Endothelial cell of umbilical vein (primary cell): ENCODE results near the gene FNIP1. TPM values are rescaled to one million over a fixed set of nuclear protein-coding genes. Genes with fewer than 3 reads are reported as not detected.

Source experiments
- BruUV-seq: library from RNA; stranded (reverse); fragments of 400-500 nt; replicated peaks from 2 replicates; lab custom pipeline; 2021; lab: Mats Ljungman, UMichigan
- CTCF ChIA-PET: fragments of 300-600, 350-600 bp; sonication (Branson Sonifier 250); formaldehyde crosslinking; loops from one replicate; lab custom pipeline; 2021; ENCODE audit warnings: antibody characterized with exemption, inconsistent platforms; lab: Charles Lee
- POLR2A ChIA-PET: fragments of 300-600, 350-600 bp; sonication (Branson Sonifier 250); formaldehyde crosslinking; loops from one replicate; lab custom pipeline; 2021; ENCODE audit warnings: antibody characterized with exemption, inconsistent platforms; lab: Charles Lee
- DNase-seq: peaks from one replicate; pipeline ENCODE4 v3.0.0-alpha.2; 2011; ENCODE audit warnings: low read depth, low spot score
- FAIRE-seq: peaks from 2 replicates; lab custom pipeline; 2011; peaks lifted over from hg19 to GRCh38; lab: Jason Lieb, UNC
- H2AFZ ChIP-seq: 2 replicates; pipeline ENCODE4 v1.6.0; 2012; ENCODE audit warnings: low read depth, low read length, control low read depth, inconsistent platforms
- H3K27ac ChIP-seq: 2 replicates; pipeline ENCODE4 v1.5.1; 2011; ENCODE audit warnings: low read depth, mild to moderate bottlenecking, control low read depth, low read length, moderate library complexity; ENCODE audit not compliant: insufficient read depth
- H3K27me3 ChIP-seq, 2 experiments: 2 replicates each; pipeline versions ENCODE4 v1.6.0 to v1.6.1; 2011; ENCODE audit warnings: low read length in 2 of 2, mixed read lengths in 1 of 2; ENCODE audit not compliant: control insufficient read depth in 2 of 2, insufficient read depth in 2 of 2
- H3K36me3 ChIP-seq, 2 experiments: 2 replicates in 1 of 2; 3 replicates in 1 of 2; pipeline ENCODE4 v1.5.1; 2011; ENCODE audit warnings: low read length in 2 of 2, mild to moderate bottlenecking in 1 of 2, moderate library complexity in 1 of 2; ENCODE audit not compliant: control insufficient read depth in 2 of 2, insufficient read depth in 2 of 2; ENCODE audit errors: extremely low read depth in 1 of 2
- H3K4me1 ChIP-seq: 3 replicates; pipeline ENCODE4 v1.5.1; 2011; ENCODE audit warnings: mild to moderate bottlenecking, low read length; ENCODE audit not compliant: control insufficient read depth, insufficient read depth; ENCODE audit errors: extremely low read depth
- H3K4me2 ChIP-seq: 2 replicates; pipeline ENCODE4 v1.6.1; 2011; ENCODE audit warnings: low read length, control low read depth, mixed read lengths; ENCODE audit not compliant: insufficient read depth
- H3K4me3 ChIP-seq, 3 experiments: fragments of 200-600 bp in 1 of 3; sonication (generic), shearing (Covaris generic) in 1 of 3; replicated peaks in 1 of 3; 2 replicates each; pipeline ENCODE4 v1.5.1; 2011 to 2016; ENCODE audit warnings: control low read depth in 3 of 3, low read length in 3 of 3, mild to moderate bottlenecking in 2 of 3, inconsistent platforms in 1 of 3, low read depth in 1 of 3, moderate library complexity in 1 of 3; ENCODE audit not compliant: insufficient read depth in 1 of 3
- H3K79me2 ChIP-seq: 2 replicates; pipeline ENCODE4 v1.6.0; 2012; ENCODE audit warnings: low read length, inconsistent platforms; ENCODE audit not compliant: control insufficient read depth, insufficient read depth
- H3K9ac ChIP-seq: replicated peaks from 2 replicates; pipeline ENCODE3; 2011; ENCODE audit warnings: low read length, control low read depth; ENCODE audit not compliant: insufficient read depth; ENCODE audit errors: extremely low read depth
- H3K9me1 ChIP-seq: replicated peaks from 3 replicates; pipeline ENCODE4 v1.6.0; 2011; ENCODE audit warnings: mild to moderate bottlenecking, low read length; ENCODE audit not compliant: control insufficient read depth, insufficient read depth; ENCODE audit errors: extremely low read depth
- H3K9me3 ChIP-seq: replicated peaks from 2 replicates; pipeline ENCODE4 v1.5.1; 2012; ENCODE audit warnings: low read length, inconsistent platforms; ENCODE audit not compliant: control insufficient read depth, insufficient read depth
- H4K20me1 ChIP-seq: replicated peaks from 2 replicates; pipeline ENCODE3; 2011; ENCODE audit warnings: mild to moderate bottlenecking, low read length; ENCODE audit not compliant: control insufficient read depth, insufficient read depth; ENCODE audit errors: extremely low read depth
- EZH2 ChIP-seq: IDR thresholded peaks from 2 replicates; pipeline ENCODE4 v1.6.1; 2012; ENCODE audit warnings: borderline replicate concordance, low read depth, mild to moderate bottlenecking, moderate library complexity, low read length, inconsistent platforms; ENCODE audit not compliant: severe bottlenecking
- FOS ChIP-seq: IDR thresholded peaks from 2 replicates; pipeline ENCODE4 v1.6.1; 2011; ENCODE audit warnings: mild to moderate bottlenecking, low read length, moderate library complexity, borderline replicate concordance; ENCODE audit not compliant: insufficient read depth
- GATA2 ChIP-seq: IDR thresholded peaks from 2 replicates; pipeline ENCODE4 v1.7.0; 2011; ENCODE audit warnings: low read depth, mild to moderate bottlenecking, moderate library complexity, mixed read lengths, low read length; ENCODE audit not compliant: insufficient read length, insufficient read depth
- JUN ChIP-seq: IDR thresholded peaks from 2 replicates; pipeline ENCODE4 v1.6.1; 2011; ENCODE audit warnings: borderline replicate concordance, low read depth; ENCODE audit not compliant: insufficient read length, insufficient read depth
- MYC ChIP-seq: IDR thresholded peaks from one replicate; pipeline ENCODE4 v1.6.1; 2011; ENCODE audit warnings: mild to moderate bottlenecking, low read depth, low read length
- POLR2A ChIP-seq: IDR thresholded peaks from 2 replicates; pipeline ENCODE4 v1.6.1; 2012; ENCODE audit warnings: low read depth, mild to moderate bottlenecking, control low read depth, low read length
- POLR2AphosphoS5 ChIP-seq: IDR thresholded peaks from 2 replicates; pipeline ENCODE4 v1.6.1; 2012; ENCODE audit warnings: low read depth, mild to moderate bottlenecking, control low read depth, low read length, moderate library complexity; ENCODE audit not compliant: insufficient read depth
- dilution Hi-C: fragments of 300-500 bp; cut with MboI; formaldehyde crosslinking; loops from one replicate; pipeline ENCODE4 v1.15.0; 2019; ENCODE audit warnings: low sequenced_read_pairs; ENCODE audit not compliant: extremely low pct_ligation_motif_present
- intact Hi-C: fragments of 100-400 bp; cut with micrococcal nuclease; formaldehyde crosslinking; loops from one replicate; pipeline ENCODE4 v1.10.0; 2022
- polyA plus RNA-seq, 4 experiments: library from polyadenylated mRNA; depleted of rRNA in 3 of 4; stranded (reverse) in 3 of 4; unstranded in 1 of 4; fragments of >200 nt; gene quantifications; 2 replicates each; pipeline versions ENCODE4 v1.2.1 to v1.2.3, GENCODE V29; 2011 to 2012; ENCODE audit warnings: missing spikeins in 1 of 4
- total RNA-seq: library from RNA; stranded (reverse); gene quantifications from 2 replicates; pipeline ENCODE4 v1.2.3, GENCODE V29; 2021
- TF ChIP-seq, protein P1 (sequence below): IDR thresholded peaks from 2 replicates; pipeline ENCODE4 v1.6.1; 2011; ENCODE audit not compliant: insufficient read depth, insufficient read length
- TF ChIP-seq, protein P2 (sequence below), 2 donors: IDR thresholded peaks; 1 replicate in 1 of 2; 2 replicates in 1 of 2; pipeline ENCODE4 v1.5.1; 2011; ENCODE audit warnings: low read length in 2 of 2, mild to moderate bottlenecking in 2 of 2, moderate library complexity in 2 of 2, control low read depth in 1 of 2, inconsistent platforms in 1 of 2, low read depth in 1 of 2; ENCODE audit not compliant: insufficient read depth in 1 of 2; ENCODE audit errors: extremely low read depth in 1 of 2

FNIP1 gene
- total and polyA plus RNA-seq, 2 donors (not counting 3 experiments of a cell fraction or from before 2014, with no cell fraction given) = 5.9 to 27.3 TPM

DNA sequence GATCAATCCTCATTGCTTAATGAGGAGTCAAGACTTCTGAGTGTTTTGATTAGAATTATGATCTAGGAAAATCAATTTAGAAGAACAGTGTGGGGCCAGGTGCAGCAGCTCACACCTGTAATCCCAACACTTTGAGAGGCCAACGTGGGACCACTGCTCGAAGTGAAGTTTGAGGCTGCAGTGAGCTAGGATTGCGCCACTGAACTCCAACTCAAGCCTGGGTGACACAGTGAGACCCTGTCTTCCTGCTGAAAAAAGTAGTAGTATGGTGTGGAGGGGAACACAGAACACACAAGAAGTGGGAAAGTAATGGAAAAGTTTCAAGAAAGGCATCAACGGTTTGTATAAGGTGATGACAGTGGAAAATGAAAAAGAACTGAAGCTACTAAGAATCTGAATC lies 9.1 kb downstream of the FNIP1 start:
- TF ChIP-seq, protein P1, sequence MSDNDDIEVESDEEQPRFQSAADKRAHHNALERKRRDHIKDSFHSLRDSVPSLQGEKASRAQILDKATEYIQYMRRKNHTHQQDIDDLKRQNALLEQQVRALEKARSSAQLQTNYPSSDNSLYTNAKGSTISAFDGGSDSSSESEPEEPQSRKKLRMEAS = no peak
- TF ChIP-seq GATA2 (no peak), POLR2AphosphoS5 (no peak), POLR2A (no peak), JUN (no peak), MYC (no peak), FOS (no peak), EZH2 (no peak)
- TF ChIP-seq, protein P2, sequence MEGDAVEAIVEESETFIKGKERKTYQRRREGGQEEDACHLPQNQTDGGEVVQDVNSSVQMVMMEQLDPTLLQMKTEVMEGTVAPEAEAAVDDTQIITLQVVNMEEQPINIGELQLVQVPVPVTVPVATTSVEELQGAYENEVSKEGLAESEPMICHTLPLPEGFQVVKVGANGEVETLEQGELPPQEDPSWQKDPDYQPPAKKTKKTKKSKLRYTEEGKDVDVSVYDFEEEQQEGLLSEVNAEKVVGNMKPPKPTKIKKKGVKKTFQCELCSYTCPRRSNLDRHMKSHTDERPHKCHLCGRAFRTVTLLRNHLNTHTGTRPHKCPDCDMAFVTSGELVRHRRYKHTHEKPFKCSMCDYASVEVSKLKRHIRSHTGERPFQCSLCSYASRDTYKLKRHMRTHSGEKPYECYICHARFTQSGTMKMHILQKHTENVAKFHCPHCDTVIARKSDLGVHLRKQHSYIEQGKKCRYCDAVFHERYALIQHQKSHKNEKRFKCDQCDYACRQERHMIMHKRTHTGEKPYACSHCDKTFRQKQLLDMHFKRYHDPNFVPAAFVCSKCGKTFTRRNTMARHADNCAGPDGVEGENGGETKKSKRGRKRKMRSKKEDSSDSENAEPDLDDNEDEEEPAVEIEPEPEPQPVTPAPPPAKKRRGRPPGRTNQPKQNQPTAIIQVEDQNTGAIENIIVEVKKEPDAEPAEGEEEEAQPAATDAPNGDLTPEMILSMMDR (IDR thresholded peaks at IDR 0.05; ENCODE audit: extremely low read depth in 1 of 2, insufficient read depth in 1 of 2, low read depth in 1 of 2, low read length in 2 of 2) = no peak
- no peak overlapping the region for H3K9ac ChIP-seq
- no peak overlapping the region for H3K4me3 ChIP-seq
- no TSS peak for BruUV-seq
- H3K36me3 ChIP-seq = no peaks in the 10 kb centered on the region
- intact Hi-C loops (no loop called here), dilution Hi-C loops (no loop called here)
- peaks cover 14% of the 10 kb centered on the region for H4K20me1 ChIP-seq
- no peak overlapping the region for H3K27ac ChIP-seq
- no peak overlapping the region for H2AFZ ChIP-seq
- no peak for FAIRE-seq
- H3K9me1 ChIP-seq = no peaks in the 10 kb centered on the region
- ChIA-PET POLR2A (no interaction called here), CTCF (no interaction called here)
- H3K4me2 ChIP-seq = no peak overlapping the region
- peaks cover 94% of the 10 kb centered on the region for H3K79me2 ChIP-seq
- H3K4me1 ChIP-seq = no peaks in the 10 kb centered on the region
- no peak for DNase-seq
- no peaks in the 10 kb centered on the region for H3K27me3 ChIP-seq
- no peaks in the 10 kb centered on the region for H3K9me3 ChIP-seq
